Vagina (tissue), 2 donors: ENCODE results near the gene CMTM3.

Experiments used
- CTCF ChIP-seq, 3 experiments: fragments of 450-650 bp in 2 of 3; fragments of 200-600 bp in 1 of 3; sonication (generic) in 1 of 3; IDR thresholded peaks; one replicate each; pipeline ENCODE4 v1.5.1; 2017 to 2019; ENCODE audit warnings: antibody characterized with exemption in 3 of 3, mild to moderate bottlenecking in 2 of 3, moderate library complexity in 2 of 3
- POLR2A ChIP-seq, 2 donors: fragments of 450-650 bp; IDR thresholded peaks; one replicate each; pipeline ENCODE4 v1.6.1; 2017; ENCODE audit warnings: antibody characterized with exemption in 2 of 2, mild to moderate bottlenecking in 2 of 2, moderate library complexity in 2 of 2
- POLR2AphosphoS5 ChIP-seq, 2 donors: sonication (generic); formaldehyde crosslinking; IDR thresholded peaks; one replicate each; pipeline ENCODE4 v1.9.0; 2017; ENCODE audit warnings: antibody characterized with exemption in 2 of 2, mild to moderate bottlenecking in 2 of 2, low read depth in 1 of 2; ENCODE audit not compliant: insufficient read depth in 1 of 2

GRCh38 chr16:66649167-66649566 lies 44.7 kb downstream of the CMTM3 start:
- no peak for TF ChIP-seq POLR2A (IDR thresholded peaks at IDR 0.05)
- no peak for TF ChIP-seq CTCF (IDR thresholded peaks at IDR 0.05)
- no peak for TF ChIP-seq POLR2AphosphoS5 (IDR thresholded peaks at IDR 0.05; ENCODE audit: insufficient read depth in 1 of 2, low read depth in 1 of 2)
